H9 (cell line): ENCODE data around the gene ITPK1. TPM values are rescaled to one million over a fixed set of nuclear protein-coding genes. Genes with fewer than 3 reads are reported as not detected.

Source experiments
- DNase-seq: peaks from one replicate; pipeline ENCODE4 v3.0.0-alpha.2; 2017
- H2AFZ ChIP-seq: one replicate; pipeline ENCODE4 v1.6.1; 2013; ENCODE audit warnings: mild to moderate bottlenecking, low read length, control low read depth, moderate library complexity
- H2AK5ac ChIP-seq: 2 replicates; pipeline ENCODE4 v1.6.1; 2013; ENCODE audit warnings: low read length, control low read depth, mixed read lengths; ENCODE audit not compliant: insufficient read length
- H2BK120ac ChIP-seq: one replicate; pipeline ENCODE4 v1.6.1; 2013; ENCODE audit warnings: low read depth, mild to moderate bottlenecking, low read length, control low read depth, inconsistent platforms; ENCODE audit not compliant: poor library complexity, severe bottlenecking
- H2BK12ac ChIP-seq: 2 replicates; pipeline ENCODE4 v1.6.1; 2013; ENCODE audit warnings: low read length, control low read depth, mixed read lengths, low read depth; ENCODE audit not compliant: insufficient read length
- H2BK15ac ChIP-seq: 2 replicates; pipeline ENCODE4 v1.6.1; 2013; ENCODE audit warnings: low read depth, low read length, control low read depth
- H2BK20ac ChIP-seq: one replicate; pipeline ENCODE4 v1.6.1; 2013; ENCODE audit warnings: low read depth, mild to moderate bottlenecking, low read length, control low read depth, inconsistent platforms; ENCODE audit not compliant: poor library complexity, severe bottlenecking
- H2BK5ac ChIP-seq: 2 replicates; pipeline ENCODE4 v1.6.1; 2013; ENCODE audit warnings: low read length, control low read depth, mixed read lengths; ENCODE audit not compliant: insufficient read length
- H3K14ac ChIP-seq: 2 replicates; pipeline ENCODE4 v1.6.1; 2013; ENCODE audit warnings: low read length, control low read depth; ENCODE audit not compliant: insufficient read depth
- H3K18ac ChIP-seq: 2 replicates; pipeline ENCODE4 v1.6.1; 2013; ENCODE audit warnings: low read depth, mild to moderate bottlenecking, mixed read lengths, low read length, control low read depth; ENCODE audit not compliant: insufficient read length
- H3K23ac ChIP-seq: 2 replicates; pipeline ENCODE4 v1.6.1; 2013; ENCODE audit warnings: low read length, control low read depth, mixed read lengths, low read depth; ENCODE audit not compliant: insufficient read length
- H3K23me2 ChIP-seq: 2 replicates; pipeline ENCODE4 v1.6.1; 2013; ENCODE audit warnings: low read depth, mild to moderate bottlenecking, mixed read lengths, low read length, control low read depth; ENCODE audit not compliant: insufficient read length, poor library complexity, severe bottlenecking
- H3K27ac ChIP-seq: 2 replicates; pipeline ENCODE4 v1.5.1; 2013; ENCODE audit warnings: low read length, control low read depth, mixed read lengths, low read depth; ENCODE audit not compliant: insufficient read length
- H3K27me3 ChIP-seq: 2 replicates; pipeline ENCODE4 v1.6.1; 2013; ENCODE audit warnings: low read length, control low read depth, inconsistent platforms; ENCODE audit not compliant: insufficient read depth
- H3K4ac ChIP-seq: 2 replicates; pipeline ENCODE4 v1.6.1; 2013; ENCODE audit warnings: low read depth, mild to moderate bottlenecking, control low read depth, inconsistent platforms, low read length, moderate library complexity
- H3K4me1 ChIP-seq: 2 replicates; pipeline ENCODE4 v1.6.1; 2013; ENCODE audit warnings: low read length, control low read depth, inconsistent platforms; ENCODE audit not compliant: insufficient read depth
- H3K4me2 ChIP-seq: 2 replicates; pipeline ENCODE4 v1.6.1; 2013; ENCODE audit warnings: low read length, control low read depth, mixed read lengths; ENCODE audit not compliant: insufficient read length, insufficient read depth
- H3K56ac ChIP-seq: 2 replicates; pipeline ENCODE4 v1.6.1; 2013; ENCODE audit warnings: low read depth, mild to moderate bottlenecking, mixed read lengths, low read length, control low read depth; ENCODE audit not compliant: insufficient read length
- H3K79me1 ChIP-seq: 2 replicates; pipeline ENCODE4 v1.6.1; 2013; ENCODE audit warnings: low read depth, mild to moderate bottlenecking, moderate library complexity, low read length, control low read depth, inconsistent platforms; ENCODE audit not compliant: insufficient read depth, poor library complexity, severe bottlenecking
- H3K79me2 ChIP-seq: 2 replicates; pipeline ENCODE4 v1.6.1; 2013; ENCODE audit warnings: low read length, control low read depth, inconsistent platforms; ENCODE audit not compliant: insufficient read depth
- H3K9ac ChIP-seq: 2 replicates; pipeline ENCODE4 v1.6.1; 2013; ENCODE audit warnings: low read length, control low read depth, mixed read lengths; ENCODE audit not compliant: insufficient read length; ENCODE audit errors: extremely low read depth
- H3K9me3 ChIP-seq: one replicate; pipeline ENCODE4 v1.6.1; 2013; ENCODE audit warnings: low read depth, low read length, inconsistent platforms; ENCODE audit not compliant: control insufficient read depth
- H3T11ph ChIP-seq: one replicate; pipeline ENCODE4 v1.6.1; 2013; ENCODE audit warnings: mild to moderate bottlenecking, low read length, control low read depth, inconsistent platforms
- H4K20me1 ChIP-seq: one replicate; pipeline ENCODE4 v1.6.1; 2013; ENCODE audit not compliant: control insufficient read depth, insufficient read length, insufficient read depth
- H4K5ac ChIP-seq: 2 replicates; pipeline ENCODE4 v1.6.1; 2013; ENCODE audit warnings: low read depth, mild to moderate bottlenecking, mixed read lengths, low read length, control low read depth; ENCODE audit not compliant: insufficient read length
- H4K8ac ChIP-seq: replicated peaks from 2 replicates; pipeline ENCODE4 v1.6.1; 2013; ENCODE audit warnings: low read length, control low read depth, mixed read lengths, low read depth; ENCODE audit not compliant: insufficient read length
- H4K91ac ChIP-seq: 2 replicates; pipeline ENCODE4 v1.6.1; 2013; ENCODE audit warnings: low read depth, mild to moderate bottlenecking, moderate library complexity, mixed read lengths, low read length, control low read depth; ENCODE audit not compliant: insufficient read length
- H3K27ac Mint-ChIP-seq, 3 experiments: 2 replicates in 2 of 3; 3 replicates in 1 of 3; pipeline ENCODE4 v1.8.0; 2020 to 2021; ENCODE audit warnings: mixed read lengths in 3 of 3, mild to moderate bottlenecking in 1 of 3, moderate library complexity in 1 of 3
- H3K27me3 Mint-ChIP-seq: 2 replicates; pipeline ENCODE4 v1.8.0; 2021; ENCODE audit warnings: low read depth, mild to moderate bottlenecking, moderate library complexity, mixed read lengths
- H3K36me3 Mint-ChIP-seq, 3 experiments: 2 replicates in 2 of 3; 3 replicates in 1 of 3; pipeline ENCODE4 v1.8.0; 2020 to 2021; ENCODE audit warnings: low read depth in 3 of 3, mixed read lengths in 3 of 3; ENCODE audit not compliant: insufficient read depth in 1 of 3
- H3K4me1 Mint-ChIP-seq, 2 experiments: 2 replicates each; pipeline ENCODE4 v1.8.0; 2020; ENCODE audit warnings: mixed read lengths in 2 of 2
- H3K4me3 Mint-ChIP-seq, 2 experiments: 2 replicates in 1 of 2; 3 replicates in 1 of 2; pipeline ENCODE4 v1.8.0; 2020 to 2021; ENCODE audit warnings: mild to moderate bottlenecking in 2 of 2, mixed read lengths in 2 of 2, moderate library complexity in 1 of 2
- H3K9me3 Mint-ChIP-seq, 2 experiments: 2 replicates in 1 of 2; 3 replicates in 1 of 2; pipeline ENCODE4 v1.8.0; 2020; ENCODE audit warnings: mild to moderate bottlenecking in 2 of 2, mixed read lengths in 2 of 2, moderate library complexity in 1 of 2
- WGBS: extraction: QIAGEN DNeasy Blood & Tissue Kit; methylation state at CpG from one replicate; pipeline ENCODE4 v1.1.7; 2013; ENCODE audit warnings: missing lambda C conversion rate, low lambda C conversion rate, mixed read lengths; ENCODE audit not compliant: insufficient read length; ENCODE audit errors: extremely low coverage; 5-methylcytosine and 5-hydroxymethylcytosine counted together
- total RNA-seq: library from RNA; stranded (reverse); gene quantifications from 2 replicates; pipeline ENCODE4 v1.2.1, GENCODE V29; 2021
- TF ChIP-seq, protein P1 (sequence below): fragments of 200-600 bp; sonication (generic); conservative IDR thresholded peaks from 3 replicates; pipeline ENCODE4 v1.8.0; 2021; ENCODE audit warnings: antibody characterized with exemption, mild to moderate bottlenecking

The ITPK1 gene
- total RNA-seq, 1 experiment from 2014 or later: 92.7 TPM

DNA sequence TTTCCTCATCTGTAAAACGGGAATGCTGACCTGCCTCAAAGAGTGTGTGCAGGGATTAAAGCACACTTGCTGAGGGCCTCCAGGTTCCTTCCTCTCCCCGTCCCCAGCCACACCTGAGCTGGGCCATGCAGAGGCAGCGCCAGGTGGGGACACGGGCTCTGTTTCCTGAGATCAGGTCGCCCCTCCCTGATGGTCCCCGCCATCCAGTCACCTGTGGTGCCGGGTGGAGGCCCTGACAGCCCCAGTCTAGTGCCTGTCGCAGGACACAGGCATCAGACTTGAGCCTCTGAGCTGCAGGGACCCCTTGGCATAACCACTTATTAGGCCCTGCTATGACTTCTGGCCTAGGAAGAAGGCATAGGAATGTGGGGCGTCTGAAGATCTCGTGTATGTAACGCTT lies 180.3 kb downstream of the ITPK1 start:
- no peak overlapping the region for H2BK12ac ChIP-seq
- H3K4me1 ChIP-seq: no peaks in the 10 kb centered on the region
- no peak for DNase-seq
- no peak overlapping the region for H3K9ac ChIP-seq
- no CpG with 5 or more reads among the region's 11 CpGs for WGBS
- H2BK15ac ChIP-seq: no peak overlapping the region
- no peaks in the 10 kb centered on the region for H3K9me3 ChIP-seq
- H3K4ac ChIP-seq: no peak overlapping the region
- no peaks in the 10 kb centered on the region for H3K23me2 ChIP-seq
- H4K5ac ChIP-seq: no peak overlapping the region
- TF ChIP-seq, protein P1, sequence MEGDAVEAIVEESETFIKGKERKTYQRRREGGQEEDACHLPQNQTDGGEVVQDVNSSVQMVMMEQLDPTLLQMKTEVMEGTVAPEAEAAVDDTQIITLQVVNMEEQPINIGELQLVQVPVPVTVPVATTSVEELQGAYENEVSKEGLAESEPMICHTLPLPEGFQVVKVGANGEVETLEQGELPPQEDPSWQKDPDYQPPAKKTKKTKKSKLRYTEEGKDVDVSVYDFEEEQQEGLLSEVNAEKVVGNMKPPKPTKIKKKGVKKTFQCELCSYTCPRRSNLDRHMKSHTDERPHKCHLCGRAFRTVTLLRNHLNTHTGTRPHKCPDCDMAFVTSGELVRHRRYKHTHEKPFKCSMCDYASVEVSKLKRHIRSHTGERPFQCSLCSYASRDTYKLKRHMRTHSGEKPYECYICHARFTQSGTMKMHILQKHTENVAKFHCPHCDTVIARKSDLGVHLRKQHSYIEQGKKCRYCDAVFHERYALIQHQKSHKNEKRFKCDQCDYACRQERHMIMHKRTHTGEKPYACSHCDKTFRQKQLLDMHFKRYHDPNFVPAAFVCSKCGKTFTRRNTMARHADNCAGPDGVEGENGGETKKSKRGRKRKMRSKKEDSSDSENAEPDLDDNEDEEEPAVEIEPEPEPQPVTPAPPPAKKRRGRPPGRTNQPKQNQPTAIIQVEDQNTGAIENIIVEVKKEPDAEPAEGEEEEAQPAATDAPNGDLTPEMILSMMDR: no peak
- H3K4me1 Mint-ChIP-seq: no peaks in the 10 kb centered on the region
- H3K27me3 ChIP-seq: no peaks in the 10 kb centered on the region
- H3K9me3 Mint-ChIP-seq: no peaks in the 10 kb centered on the region; a peak in 1 of 5 replicates
- no peak overlapping the region for H2BK120ac ChIP-seq
- H3K27ac Mint-ChIP-seq: peak overlapping the region in 1 of 3 experiments; percentile 55; a peak in 2 of 7 replicates
- H3K18ac ChIP-seq: no peak overlapping the region
- H3K56ac ChIP-seq: no peak overlapping the region
- H3K36me3 Mint-ChIP-seq: peaks cover 0 to 6% (median 0%) of the 10 kb centered on the region in 3 experiments; a peak in 3 of 7 replicates
- H3K14ac ChIP-seq: no peak overlapping the region
- H4K91ac ChIP-seq: no peak overlapping the region
- H3K4me3 Mint-ChIP-seq: no peak overlapping the region
- H4K20me1 ChIP-seq: no peaks in the 10 kb centered on the region
- no peaks in the 10 kb centered on the region; the same call in 1 of the 2 replicates for H3K27me3 Mint-ChIP-seq
- H3K4me2 ChIP-seq: no peak overlapping the region
- H3T11ph ChIP-seq: no peak overlapping the region
- H3K23ac ChIP-seq: no peak overlapping the region
- H2BK5ac ChIP-seq: no peak overlapping the region
- H2AFZ ChIP-seq: no peak overlapping the region
- H2BK20ac ChIP-seq: no peak overlapping the region
- no peaks in the 10 kb centered on the region for H3K79me2 ChIP-seq
- H2AK5ac ChIP-seq: no peak overlapping the region
- no peaks in the 10 kb centered on the region for H3K79me1 ChIP-seq
- no peak overlapping the region for H3K27ac ChIP-seq
- no peak overlapping the region for H4K8ac ChIP-seq
